HepG2 (cell line): ENCODE results near the gene TMEM80. TPM values are rescaled to one million over a fixed set of nuclear protein-coding genes. Genes with fewer than 3 reads are reported as not detected.

Experiments used
- ATAD3A ChIP-seq: sonication (generic); formaldehyde crosslinking; IDR thresholded peaks from 2 replicates; pipeline ENCODE4 v1.4.0; 2020; ENCODE audit warnings: missing genetic modification reagents
- BRCA1 ChIP-seq: sonication (generic); formaldehyde crosslinking; IDR thresholded peaks from 2 replicates; pipeline ENCODE4 v1.4.0; 2020; ENCODE audit warnings: missing genetic modification reagents
- ERF ChIP-seq: IDR thresholded peaks from 2 replicates; pipeline ENCODE4 v1.6.1; 2018; ENCODE audit warnings: missing biosample characterization, missing genetic modification reagents
- FOXC1 ChIP-seq: sonication (generic); formaldehyde crosslinking; IDR thresholded peaks from 2 replicates; pipeline ENCODE4 v1.8.0; 2022; ENCODE audit warnings: mild to moderate bottlenecking, missing genetic modification reagents, borderline replicate concordance
- HBP1 ChIP-seq: IDR thresholded peaks from 2 replicates; pipeline ENCODE4 v1.6.1; 2016; ENCODE audit warnings: low read depth, control low read depth
- HMG20A ChIP-seq: IDR thresholded peaks from 2 replicates; pipeline ENCODE4 v1.6.1; 2016; ENCODE audit warnings: borderline replicate concordance
- MTERF4 ChIP-seq: sonication (generic); formaldehyde crosslinking; IDR thresholded peaks from 2 replicates; pipeline ENCODE4 v1.8.0; 2023; ENCODE audit warnings: mild to moderate bottlenecking, missing genetic modification reagents
- MYC ChIP-seq: sonication (generic); formaldehyde crosslinking; IDR thresholded peaks from 2 replicates; pipeline ENCODE4 v1.9.0; 2021; ENCODE audit warnings: missing genetic modification reagents, borderline replicate concordance
- NCOA1 ChIP-seq: sonication (generic); formaldehyde crosslinking; IDR thresholded peaks from 2 replicates; pipeline ENCODE4 v1.9.0; 2021; ENCODE audit warnings: missing genetic modification reagents
- NRL ChIP-seq: sonication (generic); formaldehyde crosslinking; IDR thresholded peaks from 2 replicates; pipeline ENCODE4 v1.5.0; 2020; ENCODE audit warnings: missing genetic modification reagents, mild to moderate bottlenecking, moderate library complexity, borderline replicate concordance
- REPIN1 ChIP-seq: sonication (generic); formaldehyde crosslinking; IDR thresholded peaks from 2 replicates; pipeline ENCODE4 v1.8.0; 2022; ENCODE audit warnings: missing genetic modification reagents, low read depth, mild to moderate bottlenecking, borderline replicate concordance
- SAFB2 ChIP-seq: sonication (generic); formaldehyde crosslinking; IDR thresholded peaks from 2 replicates; pipeline ENCODE4 v1.5.1; 2020; ENCODE audit warnings: missing genetic modification reagents, low read depth, mild to moderate bottlenecking, borderline replicate concordance
- SIN3A ChIP-seq: IDR thresholded peaks from 2 replicates; pipeline ENCODE4 v1.6.1; 2011; ENCODE audit warnings: low read depth, mild to moderate bottlenecking, control low read depth, low read length, borderline replicate concordance
- SIX4 ChIP-seq: sonication (generic); formaldehyde crosslinking; IDR thresholded peaks from 2 replicates; pipeline ENCODE4 v1.4.0; 2020; ENCODE audit warnings: missing genetic modification reagents
- TEAD2 ChIP-seq: sonication (generic); formaldehyde crosslinking; IDR thresholded peaks from 2 replicates; pipeline ENCODE4 v1.9.0; 2021; ENCODE audit warnings: missing genetic modification reagents
- ZEB1 ChIP-seq: IDR thresholded peaks from 2 replicates; pipeline ENCODE4 v1.6.1; 2012; ENCODE audit warnings: mild to moderate bottlenecking, low read depth, inconsistent platforms; ENCODE audit not compliant: insufficient replicate concordance
- ZMYM4 ChIP-seq: sonication (generic); formaldehyde crosslinking; IDR thresholded peaks from 2 replicates; pipeline ENCODE4 v1.8.1; 2023; ENCODE audit warnings: mild to moderate bottlenecking, missing genetic modification reagents
- ZNF143 ChIP-seq: sonication (generic); formaldehyde crosslinking; IDR thresholded peaks from 2 replicates; pipeline ENCODE4 v1.4.0; 2020; ENCODE audit warnings: missing genetic modification reagents
- ZNF24 ChIP-seq: fragments of 450-650 bp; IDR thresholded peaks from 2 replicates; pipeline ENCODE4 v1.6.1; 2017; ENCODE audit warnings: antibody characterized with exemption, mild to moderate bottlenecking
- ZNF30 ChIP-seq: sonication (generic); formaldehyde crosslinking; IDR thresholded peaks from 2 replicates; pipeline ENCODE4 v1.5.0; 2020; ENCODE audit warnings: mild to moderate bottlenecking, missing genetic modification reagents
- ZNF329 ChIP-seq: sonication (generic); formaldehyde crosslinking; IDR thresholded peaks from 2 replicates; pipeline ENCODE4 v1.9.0; 2021; ENCODE audit warnings: low read depth, mild to moderate bottlenecking, missing genetic modification reagents
- ZNF44 ChIP-seq: sonication (generic); formaldehyde crosslinking; IDR thresholded peaks from 2 replicates; pipeline ENCODE4 v1.5.1; 2020; ENCODE audit warnings: mild to moderate bottlenecking, missing genetic modification reagents
- ZNF441 ChIP-seq: sonication (generic); formaldehyde crosslinking; IDR thresholded peaks from 2 replicates; pipeline ENCODE4 v1.7.0; 2021; ENCODE audit warnings: missing genetic modification reagents, borderline replicate concordance
- ZNF501 ChIP-seq: sonication (generic); formaldehyde crosslinking; IDR thresholded peaks from 2 replicates; pipeline ENCODE4 v1.5.1; 2020; ENCODE audit warnings: mild to moderate bottlenecking, moderate library complexity, missing genetic modification reagents
- ZNF563 ChIP-seq: sonication (generic); formaldehyde crosslinking; IDR thresholded peaks from 2 replicates; pipeline ENCODE4 v1.8.0; 2022; ENCODE audit warnings: mild to moderate bottlenecking, moderate library complexity, missing genetic modification reagents
- ZNF629 ChIP-seq: sonication (generic); formaldehyde crosslinking; conservative IDR thresholded peaks from 2 replicates; pipeline ENCODE4 v1.5.0; 2020; ENCODE audit warnings: missing genetic modification reagents
- ZNF674 ChIP-seq: sonication (generic); formaldehyde crosslinking; IDR thresholded peaks from 2 replicates; pipeline ENCODE4 v1.5.0; 2020; ENCODE audit warnings: low read depth, mild to moderate bottlenecking, missing genetic modification reagents
- ZNF792 ChIP-seq: IDR thresholded peaks from 2 replicates; pipeline ENCODE4 v1.6.1; 2016
- polyA plus RNA-seq, 8 experiments: library from polyadenylated mRNA; depleted of rRNA in 3 of 8; stranded (reverse) in 7 of 8; unstranded in 1 of 8; fragments of >200 nt; fragmentation: Illumina TruSeq in 4 of 8; extraction: Trizol in 4 of 8; gene quantifications; 2 replicates each; pipeline versions ENCODE4 v1.2.1 to v1.2.3, GENCODE V29; 2011 to 2016; ENCODE audit warnings: low read depth in 4 of 8, missing spikeins in 1 of 8, mixed read lengths in 1 of 8; ENCODE audit not compliant: insufficient read depth in 1 of 8
- total RNA-seq, 5 experiments: library from RNA; depleted of rRNA; stranded (reverse); fragments of >200 nt; fragmentation: Illumina TruSeq; extraction: Trizol; gene quantifications; 2 replicates each; pipeline ENCODE4 v1.2.3, GENCODE V29; 2016; ENCODE audit warnings: low read depth in 1 of 5
- TF ChIP-seq, protein P1 (sequence below): sonication (generic); formaldehyde crosslinking; IDR thresholded peaks from 2 replicates; pipeline ENCODE4 v1.8.0; 2022; ENCODE audit warnings: missing genetic modification reagents, mild to moderate bottlenecking, inconsistent platforms, borderline replicate concordance

Gene TMEM80
- total and polyA plus RNA-seq, 2 of the 13 experiments (the other 11 are each of a cell fraction or from before 2014, with no cell fraction given): 5.6 to 17.1 TPM

DNA sequence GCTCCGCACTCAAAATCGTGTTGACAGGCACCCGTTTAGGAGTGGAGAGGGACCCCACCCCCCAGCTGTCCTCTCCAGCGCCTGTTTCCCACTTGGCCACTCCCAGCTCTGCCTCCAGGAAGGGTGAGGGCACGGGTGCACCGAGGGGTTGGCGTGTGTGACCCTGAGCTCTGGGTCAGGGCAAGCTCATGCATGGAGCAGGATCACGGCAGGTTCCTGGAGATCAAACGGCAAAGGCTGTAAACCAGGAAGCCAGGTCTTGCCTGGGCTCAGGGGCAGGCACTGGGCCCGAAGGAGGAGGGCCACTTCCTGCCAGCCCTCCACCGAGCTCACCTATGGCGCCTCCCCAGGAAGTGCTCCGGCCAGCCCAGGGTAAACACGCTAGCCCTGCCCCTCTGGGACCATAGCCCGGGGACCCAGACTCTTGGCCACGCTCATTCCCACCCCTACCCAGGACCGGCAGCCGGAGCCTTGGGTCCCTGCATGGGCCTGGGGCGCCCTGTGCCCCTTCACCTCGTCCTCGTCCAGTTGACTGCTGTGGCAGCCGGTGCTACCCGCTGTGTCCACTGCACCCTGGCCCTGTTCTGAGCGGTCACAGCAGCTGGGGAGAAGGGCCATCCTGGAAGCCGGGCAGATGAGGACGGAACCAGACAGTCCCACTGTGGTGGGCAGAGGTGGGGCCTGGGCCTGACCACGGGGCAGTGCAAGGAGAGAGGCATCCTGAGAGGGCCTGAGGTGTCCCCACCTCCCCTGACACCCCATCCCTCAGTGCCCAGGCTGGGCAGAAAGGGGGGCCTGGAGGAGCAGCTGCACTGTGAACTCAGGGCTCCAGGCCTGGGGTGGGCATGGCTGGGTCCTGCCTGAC lies 9.4 kb downstream of the TMEM80 start (continued):
- TF ChIP-seq ATAD3A (CRISPR knock-in tag): no peak
- no peak for TF ChIP-seq ZNF24
- TF ChIP-seq SIN3A: peak; percentile 85; the same call in 1 of the 2 replicates
- peak; percentile 63 for TF ChIP-seq ZNF143 (CRISPR knock-in tag)
- no peak for TF ChIP-seq NCOA1 (CRISPR knock-in tag)
- TF ChIP-seq ZMYM4 (CRISPR knock-in tag): peak; percentile 64
- TF ChIP-seq SAFB2 (CRISPR knock-in tag): peak; percentile 39; the same call in 1 of the 2 replicates
- peak; percentile 64 for TF ChIP-seq ZNF501
- TF ChIP-seq BRCA1 (CRISPR knock-in tag): peak; percentile 90
- no peak for TF ChIP-seq ZNF44 (CRISPR knock-in tag)
- TF ChIP-seq ZNF30 (CRISPR knock-in tag): no peak
- peak; percentile 76; the same call in 1 of the 2 replicates for TF ChIP-seq HMG20A (CRISPR knock-in tag)
- 0 out of 2 replicates have a peak, but pooled peaks have one; percentile 58 for TF ChIP-seq FOXC1 (CRISPR knock-in tag)
- peak; percentile 54; the same call in 1 of the 2 replicates for TF ChIP-seq ZNF629 (CRISPR knock-in tag)
- TF ChIP-seq REPIN1 (CRISPR knock-in tag): peak; percentile 48
- TF ChIP-seq, protein P1, sequence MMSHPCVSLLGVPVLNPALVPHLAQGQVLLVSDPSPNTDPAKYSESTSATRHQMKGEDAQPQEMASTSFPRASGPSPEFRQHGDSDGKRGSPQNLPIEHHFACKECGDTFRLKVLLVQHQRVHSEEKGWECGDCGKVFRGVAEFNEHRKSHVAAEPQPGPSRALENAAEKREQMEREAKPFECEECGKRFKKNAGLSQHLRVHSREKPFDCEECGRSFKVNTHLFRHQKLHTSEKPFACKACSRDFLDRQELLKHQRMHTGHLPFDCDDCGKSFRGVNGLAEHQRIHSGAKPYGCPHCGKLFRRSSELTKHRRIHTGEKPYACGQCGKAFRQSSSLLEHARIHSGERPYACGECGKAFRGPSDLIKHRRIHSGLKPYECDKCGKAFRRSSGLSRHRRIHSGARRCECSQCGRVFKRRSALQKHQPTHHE (CRISPR knock-in tag): peak; percentile 95; the same call in 1 of the 2 replicates
- TF ChIP-seq HBP1 (CRISPR knock-in tag): peak; percentile 63; the same call in 1 of the 2 replicates
- TF ChIP-seq ZNF674 (CRISPR knock-in tag): no peak
- TF ChIP-seq ZEB1: no peak
- TF ChIP-seq ZNF792: peak; percentile 93
- peak; percentile 9 for TF ChIP-seq SIX4 (CRISPR knock-in tag)
- peak; percentile 63; the same call in 1 of the 2 replicates for TF ChIP-seq ZNF329 (CRISPR knock-in tag)
- TF ChIP-seq ZNF563 (CRISPR knock-in tag): peak; percentile 39
- TF ChIP-seq MTERF4: peak; percentile 89
- TF ChIP-seq TEAD2 (CRISPR knock-in tag): no peak
- peak; percentile 96 for TF ChIP-seq ERF (CRISPR knock-in tag)
- TF ChIP-seq ZNF441 (CRISPR knock-in tag): peak; percentile 43; the same call in 1 of the 2 replicates
- peak; percentile 86 for TF ChIP-seq MYC
- 0 out of 2 replicates have a peak, but pooled peaks have one; percentile 35 for TF ChIP-seq NRL (CRISPR knock-in tag)
